ENCODE results near the gene PROM1. TPM values are rescaled to one million over a fixed set of nuclear protein-coding genes. Genes with fewer than 3 reads are reported as not detected.

Gene PROM1
- polyA plus RNA-seq, 2 donors: 0.37 to 0.47 TPM

GRCh38 chr4:15988222-15988621, 95.6 kb downstream of the PROM1 start:
- Histone ChIP-seq H3K4me1 (ENCODE audit: control insufficient read depth in 2 of 2, insufficient read depth in 2 of 2, low read length in 1 of 2) (no peaks in the 10 kb centered on the region), H3K27ac (ENCODE audit: low read depth in 2 of 2, low read length in 1 of 2) (no peak overlapping the region), H3K9me3 (ENCODE audit: control insufficient read depth in 2 of 2, insufficient read depth in 1 of 2, low read depth in 1 of 2, low read length in 1 of 2) (no peaks in the 10 kb centered on the region), H3K27me3 (ENCODE audit: control insufficient read depth in 1 of 2, insufficient read depth in 2 of 2, low read length in 2 of 2) (no peaks in the 10 kb centered on the region), H3K4me3 (ENCODE audit: low read depth in 1 of 2, low read length in 2 of 2) (no peak overlapping the region), H3K36me3 (ENCODE audit: control insufficient read depth in 2 of 2, insufficient read depth in 2 of 2, low read length in 1 of 2) (no peaks in the 10 kb centered on the region)
- 68 to 84% methylated on average over 1 of the region's 1 CpG for WGBS, 2 donors

- H3K4me3 ChIP-seq (ENCODE audit: low read depth in 1 of 2, low read length in 2 of 2): no peak overlapping the region
- WGBS, 2 donors: 68 to 72% methylated on average over 5 of the region's 5 CpGs
- H3K4me1 ChIP-seq (ENCODE audit: control insufficient read depth in 2 of 2, insufficient read depth in 2 of 2, low read length in 1 of 2): no peaks in the 10 kb centered on the region
- H3K36me3 ChIP-seq (ENCODE audit: control insufficient read depth in 2 of 2, insufficient read depth in 2 of 2, low read length in 1 of 2): no peaks in the 10 kb centered on the region
- H3K27me3 ChIP-seq (ENCODE audit: control insufficient read depth in 1 of 2, insufficient read depth in 2 of 2, low read length in 2 of 2): no peaks in the 10 kb centered on the region
- H3K9me3 ChIP-seq (ENCODE audit: control insufficient read depth in 2 of 2, insufficient read depth in 1 of 2, low read depth in 1 of 2, low read length in 1 of 2): no peaks in the 10 kb centered on the region
- no peak overlapping the region for H3K27ac ChIP-seq (ENCODE audit: low read depth in 2 of 2, low read length in 1 of 2)
Observed at GRCh38 chr4:15986907-15987306, 96.9 kb downstream of the PROM1 start.

- H3K4me3 ChIP-seq (ENCODE audit: low read depth in 1 of 2, low read length in 2 of 2): no peak overlapping the region
- H3K27ac ChIP-seq (ENCODE audit: low read depth in 2 of 2, low read length in 1 of 2): no peak overlapping the region
- 77 to 80% methylated on average over 2 of the region's 2 CpGs for WGBS, 2 donors
- H3K36me3 ChIP-seq (ENCODE audit: control insufficient read depth in 2 of 2, insufficient read depth in 2 of 2, low read length in 1 of 2): no peaks in the 10 kb centered on the region
- H3K9me3 ChIP-seq (ENCODE audit: control insufficient read depth in 2 of 2, insufficient read depth in 1 of 2, low read depth in 1 of 2, low read length in 1 of 2): no peaks in the 10 kb centered on the region
- no peaks in the 10 kb centered on the region for H3K4me1 ChIP-seq (ENCODE audit: control insufficient read depth in 2 of 2, insufficient read depth in 2 of 2, low read length in 1 of 2)
- no peaks in the 10 kb centered on the region for H3K27me3 ChIP-seq (ENCODE audit: control insufficient read depth in 1 of 2, insufficient read depth in 2 of 2, low read length in 2 of 2)
Observed at GRCh38 chr4:15983610-15984009, 100.2 kb downstream of the PROM1 start.

GRCh38 chr4:15982842-15983524, 100.8 kb downstream of the PROM1 start:
- 84 to 86% methylated on average over 8 of the region's 8 CpGs for WGBS, 2 donors

GRCh38 chr4:15976456-15977447, 107.1 kb downstream of the PROM1 start:
- Histone ChIP-seq H3K9me3 (ENCODE audit: control insufficient read depth in 2 of 2, insufficient read depth in 1 of 2, low read depth in 1 of 2, low read length in 1 of 2) (no peaks in the 10 kb centered on the region), H3K27me3 (ENCODE audit: control insufficient read depth in 1 of 2, insufficient read depth in 2 of 2, low read length in 2 of 2) (no peaks in the 10 kb centered on the region), H3K4me3 (ENCODE audit: low read depth in 1 of 2, low read length in 2 of 2) (no peak overlapping the region), H3K36me3 (ENCODE audit: control insufficient read depth in 2 of 2, insufficient read depth in 2 of 2, low read length in 1 of 2) (no peaks in the 10 kb centered on the region), H3K27ac (ENCODE audit: low read depth in 2 of 2, low read length in 1 of 2) (no peak overlapping the region), H3K4me1 (ENCODE audit: control insufficient read depth in 2 of 2, insufficient read depth in 2 of 2, low read length in 1 of 2) (no peaks in the 10 kb centered on the region)
- 79% methylated on average over 7 of the region's 7 CpGs for WGBS, 2 donors

More at GRCh38 chr4:15982842-15983524, 100.8 kb downstream of the PROM1 start:
- no peak overlapping the region for H3K4me3 ChIP-seq (ENCODE audit: low read depth in 1 of 2, low read length in 2 of 2)
- no peaks in the 10 kb centered on the region for H3K27me3 ChIP-seq (ENCODE audit: control insufficient read depth in 1 of 2, insufficient read depth in 2 of 2, low read length in 2 of 2)
- H3K4me1 ChIP-seq (ENCODE audit: control insufficient read depth in 2 of 2, insufficient read depth in 2 of 2, low read length in 1 of 2): no peaks in the 10 kb centered on the region
- no peaks in the 10 kb centered on the region for H3K9me3 ChIP-seq (ENCODE audit: control insufficient read depth in 2 of 2, insufficient read depth in 1 of 2, low read depth in 1 of 2, low read length in 1 of 2)
- H3K27ac ChIP-seq (ENCODE audit: low read depth in 2 of 2, low read length in 1 of 2): no peak overlapping the region
- no peaks in the 10 kb centered on the region for H3K36me3 ChIP-seq (ENCODE audit: control insufficient read depth in 2 of 2, insufficient read depth in 2 of 2, low read length in 1 of 2)

- Histone ChIP-seq H3K9me3 (ENCODE audit: control insufficient read depth in 2 of 2, insufficient read depth in 1 of 2, low read depth in 1 of 2, low read length in 1 of 2) (peaks cover 0 to 3% of the 10 kb centered on the region in 2 donors), H3K27me3 (ENCODE audit: control insufficient read depth in 1 of 2, insufficient read depth in 2 of 2, low read length in 2 of 2) (no peaks in the 10 kb centered on the region), H3K4me3 (ENCODE audit: low read depth in 1 of 2, low read length in 2 of 2) (no peak overlapping the region), H3K27ac (ENCODE audit: low read depth in 2 of 2, low read length in 1 of 2) (no peak overlapping the region), H3K4me1 (ENCODE audit: control insufficient read depth in 2 of 2, insufficient read depth in 2 of 2, low read length in 1 of 2) (no peaks in the 10 kb centered on the region), H3K36me3 (ENCODE audit: control insufficient read depth in 2 of 2, insufficient read depth in 2 of 2, low read length in 1 of 2) (no peaks in the 10 kb centered on the region)
- WGBS, 2 donors: 84% methylated on average over 9 of the region's 9 CpGs
Observed at GRCh38 chr4:15971068-15971801, 112.6 kb downstream of the PROM1 start.

GRCh38 chr4:15968551-15969300, 115.1 kb downstream of the PROM1 start:
- no peaks in the 10 kb centered on the region for H3K4me1 ChIP-seq (ENCODE audit: control insufficient read depth in 2 of 2, insufficient read depth in 2 of 2, low read length in 1 of 2)
- no peaks in the 10 kb centered on the region for H3K27me3 ChIP-seq (ENCODE audit: control insufficient read depth in 1 of 2, insufficient read depth in 2 of 2, low read length in 2 of 2)
- peaks cover 0 to 3% of the 10 kb centered on the region in 2 donors for H3K9me3 ChIP-seq (ENCODE audit: control insufficient read depth in 2 of 2, insufficient read depth in 1 of 2, low read depth in 1 of 2, low read length in 1 of 2)
- H3K4me3 ChIP-seq (ENCODE audit: low read depth in 1 of 2, low read length in 2 of 2): no peak overlapping the region
- H3K36me3 ChIP-seq (ENCODE audit: control insufficient read depth in 2 of 2, insufficient read depth in 2 of 2, low read length in 1 of 2): no peaks in the 10 kb centered on the region
- H3K27ac ChIP-seq (ENCODE audit: low read depth in 2 of 2, low read length in 1 of 2): no peak overlapping the region
- 80 to 83% methylated on average over 11 of the region's 11 CpGs for WGBS, 2 donors

- H3K27ac ChIP-seq (ENCODE audit: low read depth in 2 of 2, low read length in 1 of 2): no peak overlapping the region
- no peaks in the 10 kb centered on the region for H3K36me3 ChIP-seq (ENCODE audit: control insufficient read depth in 2 of 2, insufficient read depth in 2 of 2, low read length in 1 of 2)
- no peak overlapping the region for H3K4me3 ChIP-seq (ENCODE audit: low read depth in 1 of 2, low read length in 2 of 2)
- no peaks in the 10 kb centered on the region for H3K4me1 ChIP-seq (ENCODE audit: control insufficient read depth in 2 of 2, insufficient read depth in 2 of 2, low read length in 1 of 2)
- WGBS, 2 donors: 85% methylated on average over 5 of the region's 5 CpGs
- H3K9me3 ChIP-seq (ENCODE audit: control insufficient read depth in 2 of 2, insufficient read depth in 1 of 2, low read depth in 1 of 2, low read length in 1 of 2): no peaks in the 10 kb centered on the region
- no peaks in the 10 kb centered on the region for H3K27me3 ChIP-seq (ENCODE audit: control insufficient read depth in 1 of 2, insufficient read depth in 2 of 2, low read length in 2 of 2)
Observed at GRCh38 chr4:15965325-15965724, 118.5 kb downstream of the PROM1 start.

- 72 to 78% methylated on average over 5 of the region's 5 CpGs for WGBS, 2 donors
- no peaks in the 10 kb centered on the region for H3K36me3 ChIP-seq (ENCODE audit: control insufficient read depth in 2 of 2, insufficient read depth in 2 of 2, low read length in 1 of 2)
- H3K9me3 ChIP-seq (ENCODE audit: control insufficient read depth in 2 of 2, insufficient read depth in 1 of 2, low read depth in 1 of 2, low read length in 1 of 2): no peaks in the 10 kb centered on the region
- no peaks in the 10 kb centered on the region for H3K27me3 ChIP-seq (ENCODE audit: control insufficient read depth in 1 of 2, insufficient read depth in 2 of 2, low read length in 2 of 2)
- H3K4me1 ChIP-seq (ENCODE audit: control insufficient read depth in 2 of 2, insufficient read depth in 2 of 2, low read length in 1 of 2): no peaks in the 10 kb centered on the region
- no peak overlapping the region for H3K4me3 ChIP-seq (ENCODE audit: low read depth in 1 of 2, low read length in 2 of 2)
- H3K27ac ChIP-seq (ENCODE audit: low read depth in 2 of 2, low read length in 1 of 2): no peak overlapping the region
Observed at GRCh38 chr4:15964159-15964558, 119.7 kb downstream of the PROM1 start.

Data from esophagus (tissue), 2 donors.